Measurements from ENCODE around the gene HLA-F.

HLA-F gene

DNA sequence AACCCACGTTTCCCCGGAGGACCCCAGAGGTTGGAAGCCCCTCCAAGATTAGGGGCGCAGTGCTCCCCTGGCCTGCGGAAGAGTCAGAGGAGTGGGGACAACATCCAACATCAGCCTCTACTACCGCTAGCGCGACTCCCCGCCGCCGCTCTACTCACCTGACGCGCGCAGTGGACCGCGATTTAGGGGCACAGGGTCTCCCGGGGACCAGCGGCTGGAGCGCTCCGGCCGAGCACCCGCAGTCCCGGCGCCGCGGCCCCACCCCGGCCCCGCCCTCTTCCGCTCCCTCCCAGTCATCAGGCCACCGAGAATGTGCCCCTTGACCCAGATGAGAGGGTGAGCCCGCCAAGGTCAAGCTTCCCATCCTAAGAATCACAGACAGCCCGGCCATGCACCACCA lies 42.3 kb upstream of the HLA-F start, which contains the start of gene ZFP57:
Gene ZFP57 (minus strand): TSS at position 249 of the 400 bp plus-strand sequence. CDS start 4,149 bp downstream, outside the sequence.
- TF ChIP-seq, protein P1, sequence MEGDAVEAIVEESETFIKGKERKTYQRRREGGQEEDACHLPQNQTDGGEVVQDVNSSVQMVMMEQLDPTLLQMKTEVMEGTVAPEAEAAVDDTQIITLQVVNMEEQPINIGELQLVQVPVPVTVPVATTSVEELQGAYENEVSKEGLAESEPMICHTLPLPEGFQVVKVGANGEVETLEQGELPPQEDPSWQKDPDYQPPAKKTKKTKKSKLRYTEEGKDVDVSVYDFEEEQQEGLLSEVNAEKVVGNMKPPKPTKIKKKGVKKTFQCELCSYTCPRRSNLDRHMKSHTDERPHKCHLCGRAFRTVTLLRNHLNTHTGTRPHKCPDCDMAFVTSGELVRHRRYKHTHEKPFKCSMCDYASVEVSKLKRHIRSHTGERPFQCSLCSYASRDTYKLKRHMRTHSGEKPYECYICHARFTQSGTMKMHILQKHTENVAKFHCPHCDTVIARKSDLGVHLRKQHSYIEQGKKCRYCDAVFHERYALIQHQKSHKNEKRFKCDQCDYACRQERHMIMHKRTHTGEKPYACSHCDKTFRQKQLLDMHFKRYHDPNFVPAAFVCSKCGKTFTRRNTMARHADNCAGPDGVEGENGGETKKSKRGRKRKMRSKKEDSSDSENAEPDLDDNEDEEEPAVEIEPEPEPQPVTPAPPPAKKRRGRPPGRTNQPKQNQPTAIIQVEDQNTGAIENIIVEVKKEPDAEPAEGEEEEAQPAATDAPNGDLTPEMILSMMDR (conservative IDR thresholded peaks at IDR 0.05) = no peak
- H3K27ac ChIP-seq = no peak within 1 kb of the TSS

DNA sequence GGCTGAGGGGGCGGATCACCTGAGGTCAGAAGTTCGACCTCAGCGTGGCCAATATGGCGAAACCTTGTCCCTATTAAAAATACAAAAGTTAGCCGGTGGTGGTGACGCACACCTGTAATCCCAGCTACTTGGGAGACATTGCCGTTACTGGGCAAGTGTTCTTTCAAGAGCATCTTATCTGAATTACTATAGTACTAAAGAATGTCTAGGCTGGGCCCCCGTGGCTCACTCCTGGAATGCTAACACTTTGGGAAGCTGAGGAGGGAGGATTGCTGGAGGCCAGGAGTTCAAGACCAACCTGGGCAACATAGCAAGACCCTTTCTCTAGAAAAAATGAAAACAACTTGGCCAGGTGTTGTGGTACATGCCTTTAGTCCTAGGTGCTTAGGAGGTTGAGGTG lies 41.4 kb upstream of the HLA-F start:
- no peak overlapping the region for H3K27ac ChIP-seq
- TF ChIP-seq, protein P1 (conservative IDR thresholded peaks at IDR 0.05) = no peak

DNA sequence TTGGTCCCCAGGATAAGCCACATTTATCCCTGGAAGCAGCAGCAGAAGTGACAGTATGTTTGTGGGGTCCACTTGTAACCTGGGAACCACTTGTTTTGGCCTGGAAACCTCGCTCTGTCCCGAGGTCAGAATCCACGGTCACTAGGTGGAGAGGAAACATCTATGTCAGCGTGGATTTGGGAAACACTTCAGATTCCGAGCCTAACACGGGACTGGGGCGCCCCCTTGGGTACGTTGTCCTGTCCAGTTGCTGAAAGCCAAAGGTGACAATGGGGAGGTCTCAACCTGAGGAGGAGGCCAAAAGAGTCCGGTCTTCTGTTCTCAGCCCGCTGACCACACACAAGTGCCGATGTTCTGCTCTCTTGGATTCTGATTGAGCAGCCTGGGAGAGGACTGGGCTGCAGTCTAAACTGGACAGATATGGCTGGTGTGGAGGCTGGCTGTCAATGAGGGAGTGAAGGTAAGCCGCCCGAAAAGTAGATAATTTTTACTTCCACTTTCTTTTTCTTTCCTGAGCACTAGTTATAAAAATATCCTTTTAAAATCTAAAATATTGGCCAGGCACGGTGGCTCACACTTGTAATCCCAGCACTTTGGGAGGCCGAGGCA lies 37.4 kb upstream of the HLA-F start:
- TF ChIP-seq, protein P1 (conservative IDR thresholded peaks at IDR 0.05) = no peak

DNA sequence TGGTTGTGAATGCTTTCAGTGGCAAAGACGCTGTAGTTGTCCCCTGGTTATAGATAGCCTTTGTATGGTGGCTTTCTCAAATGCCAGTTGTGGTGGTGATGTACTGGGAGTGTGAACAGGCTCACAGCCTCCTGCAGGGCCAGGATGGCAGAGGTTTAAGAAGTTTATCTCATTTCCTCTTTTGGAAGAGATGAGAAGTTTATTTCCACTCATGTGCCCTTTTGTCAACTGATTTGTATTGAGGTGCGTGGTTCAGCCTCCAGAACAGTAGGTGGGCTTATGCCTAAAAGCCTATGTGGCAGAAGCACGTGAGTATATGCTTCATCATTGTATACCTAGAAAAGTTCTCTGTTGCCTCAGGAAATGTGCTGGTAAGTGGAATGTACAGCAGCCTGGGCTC lies 28.6 kb upstream of the HLA-F start:
- TF ChIP-seq, protein P1 (conservative IDR thresholded peaks at IDR 0.05) = no peak

More for the DNA sequence above, 37.4 kb upstream of the HLA-F start:
- no peak overlapping the region for H3K27ac ChIP-seq

DNA sequence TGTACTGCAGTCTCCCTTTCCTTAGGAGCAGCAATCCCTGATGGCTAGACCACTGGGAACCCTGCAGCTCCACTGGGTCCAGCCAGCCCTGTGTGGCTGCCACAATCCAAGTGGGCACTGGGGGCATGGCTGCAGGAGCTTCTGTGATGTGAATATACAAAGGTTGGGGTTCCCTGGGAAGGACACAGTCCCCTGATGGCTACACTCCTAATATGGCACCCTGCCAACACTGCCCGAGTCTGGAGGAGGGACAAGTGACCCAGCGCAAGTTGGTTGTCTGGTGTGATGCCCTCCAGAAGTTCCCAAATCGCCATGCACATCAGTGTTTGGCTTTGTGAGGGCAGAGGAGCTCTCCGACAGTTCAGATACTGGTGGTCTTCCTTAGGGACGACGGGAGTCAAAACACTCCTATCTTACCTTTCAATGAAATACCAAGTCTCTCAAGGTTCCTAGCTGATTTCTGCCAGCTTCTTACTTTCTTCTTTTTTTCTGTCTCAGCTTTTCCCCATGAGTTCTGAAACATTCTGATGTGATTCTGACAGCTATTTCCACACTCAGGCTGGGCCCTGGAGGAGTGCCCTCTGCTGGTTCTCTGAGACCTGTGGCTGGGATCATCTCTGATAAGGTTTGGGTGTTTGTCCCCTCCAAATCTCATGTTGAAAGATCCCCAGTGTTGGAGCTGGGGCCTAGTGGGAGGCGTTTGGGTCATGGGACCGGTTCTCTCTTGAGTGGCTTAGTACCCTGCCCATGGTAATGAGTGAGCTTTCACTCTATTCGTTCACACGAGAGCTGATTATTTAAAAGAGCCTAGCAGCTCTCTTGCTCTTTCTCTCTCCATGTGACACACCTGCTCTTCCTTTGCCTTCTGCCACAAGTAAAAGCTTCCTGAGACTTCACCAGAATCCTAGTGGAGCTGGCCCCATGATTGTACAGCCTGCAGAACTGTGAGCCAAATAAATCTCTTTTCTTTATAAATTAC lies 26.8 kb upstream of the HLA-F start:
- H3K27ac ChIP-seq = no peak overlapping the region
- TF ChIP-seq, protein P1 (conservative IDR thresholded peaks at IDR 0.05) = peak; percentile 90

More for the DNA sequence above, 28.6 kb upstream of the HLA-F start:
- no peak overlapping the region for H3K27ac ChIP-seq

DNA sequence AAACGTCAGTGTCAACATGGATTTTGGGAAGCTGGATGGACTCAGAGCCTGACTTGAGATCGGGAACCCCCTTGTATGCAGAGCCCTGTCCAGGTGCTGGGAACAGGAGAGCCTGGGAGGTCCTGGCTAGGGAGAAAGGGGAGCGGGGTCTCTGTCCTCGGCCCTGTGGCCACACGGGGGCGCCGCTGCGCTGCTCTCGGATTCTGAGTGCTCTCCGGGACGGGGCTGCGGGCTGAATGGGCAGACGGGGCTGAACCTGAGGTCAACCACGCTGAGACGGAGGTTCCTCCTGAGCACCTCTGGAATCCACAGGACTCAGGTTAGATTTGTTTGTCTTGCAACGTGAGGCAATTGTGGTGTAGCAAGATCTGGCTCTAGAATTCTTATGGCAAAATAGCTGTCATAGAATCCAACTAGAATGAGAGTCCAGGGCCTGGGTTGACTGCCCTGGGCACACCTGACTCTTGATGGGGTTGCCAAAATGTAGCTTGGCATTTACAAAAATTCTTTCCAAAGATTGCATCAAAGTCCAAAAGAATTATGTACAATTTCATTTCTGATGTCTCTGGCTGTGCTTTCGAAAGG lies 20.6 kb upstream of the HLA-F start:
- TF ChIP-seq, protein P1 (conservative IDR thresholded peaks at IDR 0.05) = peak; percentile 98
- no peak overlapping the region for H3K27ac ChIP-seq

Measured in VCaP (cell line).